Measurements from ENCODE around the gene TOE1. TPM values are rescaled to one million over a fixed set of nuclear protein-coding genes. Genes with fewer than 3 reads are reported as not detected.
A peak's percentile ranks its signal among the peaks of the same experiment; 100 is the strongest.

Gene TOE1
- total and polyA plus RNA-seq, 9 of the 15 experiments (the other 6 are each of a cell fraction or from before 2014, with no cell fraction given): 32.1 to 85.7 (median 38.0) TPM

DNA sequence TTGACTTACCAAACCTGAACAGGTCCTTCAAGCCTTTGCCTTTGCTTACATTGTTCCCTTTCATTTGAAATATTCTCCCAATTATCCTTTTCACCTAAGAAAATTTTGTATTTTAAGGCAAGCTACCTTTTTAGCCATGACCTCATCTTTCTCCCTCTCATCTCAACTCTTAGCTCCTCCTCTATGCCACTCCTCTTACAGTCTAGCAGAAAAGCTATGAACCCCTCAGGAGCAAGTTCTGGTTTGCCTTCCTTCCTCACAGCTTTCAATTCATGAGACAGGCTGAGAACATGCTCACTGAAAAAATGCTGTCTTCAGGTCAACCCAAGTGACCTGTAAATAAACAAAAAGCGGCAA is 8.6 kb downstream of the TOE1 start:
- Histone ChIP-seq H3K9me1 (ENCODE audit: control insufficient read depth, insufficient read depth, low read length) (no peaks in the 10 kb centered on the region), H4K20me1 (replicated peaks; ENCODE audit: control insufficient read depth, insufficient read depth, low read length) (no peaks in the 10 kb centered on the region; the same call in 1 of the 2 replicates), H3K4me2 (ENCODE audit: insufficient read depth, low read length) (no peak overlapping the region), H3K27me3 (ENCODE audit: control insufficient read depth in 2 of 2, insufficient read depth in 2 of 2, low read length in 2 of 2) (no peaks in the 10 kb centered on the region), H3K27ac (ENCODE audit: extremely low read depth, low read depth, low read length) (no peak overlapping the region), H3K4me1 (replicated peaks in 1 of 2; ENCODE audit: control insufficient read depth in 2 of 2, insufficient read depth in 2 of 2, low read length in 2 of 2) (peaks cover 4 to 5% of the 10 kb centered on the region in 2 experiments; a peak in 3 of 5 replicates), H3K9ac (ENCODE audit: insufficient read depth in 1 of 2, low read depth in 2 of 2, low read length in 2 of 2) (no peak overlapping the region; a peak in 1 of 4 replicates), H3K36me3 (ENCODE audit: control insufficient read depth, insufficient read depth, low read length) (peaks cover 25% of the 10 kb centered on the region), H2AFZ (ENCODE audit: low read depth, low read length) (no peak overlapping the region), H3K4me3 (no peak overlapping the region), H3K79me2 (ENCODE audit: control insufficient read depth, insufficient read depth, low read length) (no peaks in the 10 kb centered on the region), H3K9me3 (replicated peaks; ENCODE audit: control insufficient read depth, insufficient read depth, low read depth, low read length) (no peaks in the 10 kb centered on the region)
- no TSS peak for BruUV-seq (replicated peaks)
- intact Hi-C loops (cut with micrococcal nuclease): no loop called here
- DNase-seq (ENCODE audit: extremely low read depth in 1 of 4, low spot score in 3 of 4) (no peak), ATAC-seq (no peak), FAIRE-seq (peak; percentile 32)
- in situ Hi-C loops (cut with MboI): loop anchor here (5.0 kb wide), 1 partner anchor 144 kb away; the partner anchor contains the start of gene TESK2
- 50% methylated on average over 1 of the region's 1 CpG for WGBS (ENCODE audit: insufficient coverage, low coverage, missing lambda C conversion rate)
- POLR2A ChIA-PET: interaction anchor here (0.5 to 15.6 kb wide), 18 partner anchors 4 to 1118 kb away, joined by 3 to 226 read pairs (median 3); partner anchors contain the start of genes MUTYH, PRDX1, TOE1 and UROD
- CTCF ChIA-PET (ENCODE audit: low intra/inter-chr PET ratio): no interaction called here
- no peak for TF ChIP-seq CAMTA2 (CRISPR knock-in tag; conservative IDR thresholded peaks at IDR 0.05)
- TF ChIP-seq SMC3 (conservative IDR thresholded peaks at IDR 0.05; ENCODE audit: insufficient read depth, low read depth, low read length): no peak
- TF ChIP-seq ZFPM2 (CRISPR knock-in tag; IDR thresholded peaks at IDR 0.05): no peak
- no peak for TF ChIP-seq ZNF311 (CRISPR knock-in tag; IDR thresholded peaks at IDR 0.05)
- TF ChIP-seq SRSF9 (IDR thresholded peaks at IDR 0.05; ENCODE audit: borderline replicate concordance, low read depth, low read length): no peak
- TF ChIP-seq ZNF347 (CRISPR knock-in tag; IDR thresholded peaks at IDR 0.05; ENCODE audit: low read depth): no peak
- TF ChIP-seq RFX1 (IDR thresholded peaks at IDR 0.05): no peak
- no peak for TF ChIP-seq ILK (tag; IDR thresholded peaks at IDR 0.05; ENCODE audit: borderline replicate concordance, low read depth)
- TF ChIP-seq, protein P1, sequence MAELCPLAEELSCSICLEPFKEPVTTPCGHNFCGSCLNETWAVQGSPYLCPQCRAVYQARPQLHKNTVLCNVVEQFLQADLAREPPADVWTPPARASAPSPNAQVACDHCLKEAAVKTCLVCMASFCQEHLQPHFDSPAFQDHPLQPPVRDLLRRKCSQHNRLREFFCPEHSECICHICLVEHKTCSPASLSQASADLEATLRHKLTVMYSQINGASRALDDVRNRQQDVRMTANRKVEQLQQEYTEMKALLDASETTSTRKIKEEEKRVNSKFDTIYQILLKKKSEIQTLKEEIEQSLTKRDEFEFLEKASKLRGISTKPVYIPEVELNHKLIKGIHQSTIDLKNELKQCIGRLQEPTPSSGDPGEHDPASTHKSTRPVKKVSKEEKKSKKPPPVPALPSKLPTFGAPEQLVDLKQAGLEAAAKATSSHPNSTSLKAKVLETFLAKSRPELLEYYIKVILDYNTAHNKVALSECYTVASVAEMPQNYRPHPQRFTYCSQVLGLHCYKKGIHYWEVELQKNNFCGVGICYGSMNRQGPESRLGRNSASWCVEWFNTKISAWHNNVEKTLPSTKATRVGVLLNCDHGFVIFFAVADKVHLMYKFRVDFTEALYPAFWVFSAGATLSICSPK (IDR thresholded peaks at IDR 0.05; ENCODE audit: borderline replicate concordance): no peak
- no peak for TF ChIP-seq CBX3 (IDR thresholded peaks at IDR 0.05; ENCODE audit: borderline replicate concordance in 1 of 2, low read length in 2 of 2)
- TF ChIP-seq TCF7 (IDR thresholded peaks at IDR 0.05; ENCODE audit: borderline replicate concordance): no peak
- TF ChIP-seq NFRKB (IDR thresholded peaks at IDR 0.05; ENCODE audit: low read depth): no peak
- TF ChIP-seq, protein P2, sequence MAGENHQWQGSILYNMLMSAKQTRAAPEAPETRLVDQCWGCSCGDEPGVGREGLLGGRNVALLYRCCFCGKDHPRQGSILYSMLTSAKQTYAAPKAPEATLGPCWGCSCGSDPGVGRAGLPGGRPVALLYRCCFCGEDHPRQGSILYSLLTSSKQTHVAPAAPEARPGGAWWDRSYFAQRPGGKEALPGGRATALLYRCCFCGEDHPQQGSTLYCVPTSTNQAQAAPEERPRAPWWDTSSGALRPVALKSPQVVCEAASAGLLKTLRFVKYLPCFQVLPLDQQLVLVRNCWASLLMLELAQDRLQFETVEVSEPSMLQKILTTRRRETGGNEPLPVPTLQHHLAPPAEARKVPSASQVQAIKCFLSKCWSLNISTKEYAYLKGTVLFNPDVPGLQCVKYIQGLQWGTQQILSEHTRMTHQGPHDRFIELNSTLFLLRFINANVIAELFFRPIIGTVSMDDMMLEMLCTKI (IDR thresholded peaks at IDR 0.05; ENCODE audit: partially characterized antibody): no peak
- no peak for TF ChIP-seq XRCC5 (IDR thresholded peaks at IDR 0.05; ENCODE audit: low read depth, low read length)
- no peak for TF ChIP-seq SNRNP70 (optimal IDR thresholded peaks at IDR 0.05; ENCODE audit: low read depth, low read length)
- no peak for TF ChIP-seq TAF7 (tag; IDR thresholded peaks at IDR 0.05)
- TF ChIP-seq ZNF695 (CRISPR knock-in tag; IDR thresholded peaks at IDR 0.05): no peak
- TF ChIP-seq NR4A1 (CRISPR knock-in tag; IDR thresholded peaks at IDR 0.05): no peak
- TF ChIP-seq NR4A1 (tag; IDR thresholded peaks at IDR 0.05): no peak

All from K562 (cell line).